GM19099 (cell line): ENCODE data around the gene SYTL2.

Experiments
- POLR2A ChIP-seq: IDR thresholded peaks from 3 replicates; pipeline ENCODE4 v1.6.1; 2011; ENCODE audit warnings: low read depth; ENCODE audit not compliant: insufficient read length; ENCODE audit errors: extremely low read depth

Gene SYTL2

DNA sequence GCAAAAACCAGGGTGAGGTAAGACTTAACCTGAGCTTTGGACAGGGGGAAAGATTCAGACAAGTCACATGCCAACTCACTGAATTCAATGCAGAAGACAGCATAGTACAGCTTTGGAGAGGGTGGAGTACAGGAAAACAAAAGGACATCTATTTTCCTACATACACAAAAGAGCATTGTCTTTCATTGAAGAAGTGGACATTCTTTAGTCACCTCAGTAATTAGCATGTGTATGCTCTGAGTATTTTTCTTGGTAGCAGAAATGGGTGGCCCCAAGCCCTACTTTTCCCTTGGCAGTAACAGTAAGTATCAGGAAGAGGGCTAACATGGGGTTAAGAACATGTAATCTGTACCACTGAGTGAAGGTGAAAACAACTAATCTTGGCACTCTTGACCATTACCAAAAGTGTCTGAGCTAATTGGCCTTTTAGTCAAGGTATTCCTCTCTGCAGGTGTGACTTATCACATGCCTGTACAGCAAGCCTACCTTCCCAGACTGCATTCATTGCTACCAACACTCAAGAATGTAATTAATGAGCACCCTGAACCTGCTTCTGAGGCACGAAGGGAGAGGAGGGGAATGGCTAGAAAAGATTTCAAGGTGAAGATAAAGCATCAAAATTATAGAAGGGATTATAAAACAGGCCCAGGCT, 33.9 kb downstream of the SYTL2 start:
- TF ChIP-seq POLR2A = no peak

DNA sequence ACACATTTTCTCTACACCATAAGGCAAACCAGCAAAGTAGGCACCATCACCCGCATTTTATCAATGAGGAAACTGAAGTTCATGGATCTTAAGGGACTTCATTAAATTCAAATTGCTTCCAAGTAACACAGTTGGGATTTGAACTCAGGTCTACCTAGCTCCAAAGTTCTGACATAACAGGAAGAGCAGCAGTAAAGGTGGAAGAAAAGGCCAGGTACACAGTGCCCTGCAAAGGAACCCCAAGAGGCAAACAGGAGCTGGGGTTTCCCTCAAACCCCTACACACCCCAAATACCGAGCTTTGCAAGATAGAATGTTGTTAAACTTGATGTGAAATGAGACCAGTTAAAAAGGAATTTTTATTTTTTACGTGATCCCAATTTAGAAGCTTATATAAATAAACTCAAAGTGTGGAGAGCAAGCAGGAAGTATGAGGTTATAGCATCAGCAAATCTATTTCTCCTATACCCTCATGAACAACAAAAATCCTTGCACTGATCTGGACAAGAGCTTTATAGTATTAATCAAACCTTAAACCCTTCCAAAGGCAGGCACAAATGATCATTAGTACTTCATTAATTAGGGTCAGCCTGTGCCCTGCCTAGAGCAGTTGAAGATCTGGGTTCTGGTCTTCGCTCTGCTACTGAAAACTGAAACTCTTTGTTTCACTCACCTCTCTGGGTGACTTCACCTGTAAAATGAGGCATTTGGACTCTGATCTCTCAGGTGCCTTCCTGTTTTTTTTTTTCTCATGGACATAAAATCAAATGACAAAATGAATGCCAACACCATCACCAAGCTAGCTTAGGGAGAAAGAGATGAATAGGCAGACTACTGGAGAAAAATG, 36.5 kb downstream of the SYTL2 start:
- no peak for TF ChIP-seq POLR2A

DNA sequence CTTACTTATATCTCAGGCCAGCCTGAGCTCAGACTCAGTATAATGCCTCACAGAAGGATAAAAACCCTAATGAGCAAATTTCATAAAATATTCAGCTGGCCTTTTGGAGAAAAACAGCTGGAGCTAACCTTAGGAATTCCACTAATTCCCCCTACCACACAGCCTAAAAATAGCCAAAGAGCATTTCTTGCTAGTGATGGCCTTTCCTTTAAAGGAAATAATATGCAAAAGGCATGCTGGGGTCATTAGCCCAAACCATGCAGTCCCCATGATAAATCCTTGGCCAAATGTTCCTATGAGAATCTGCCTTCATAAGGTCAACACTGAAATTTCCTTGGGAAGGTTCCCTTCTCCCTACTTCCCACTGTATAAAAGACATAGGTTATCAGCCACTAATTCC, 38.2 kb downstream of the SYTL2 start:
- no peak for TF ChIP-seq POLR2A

DNA sequence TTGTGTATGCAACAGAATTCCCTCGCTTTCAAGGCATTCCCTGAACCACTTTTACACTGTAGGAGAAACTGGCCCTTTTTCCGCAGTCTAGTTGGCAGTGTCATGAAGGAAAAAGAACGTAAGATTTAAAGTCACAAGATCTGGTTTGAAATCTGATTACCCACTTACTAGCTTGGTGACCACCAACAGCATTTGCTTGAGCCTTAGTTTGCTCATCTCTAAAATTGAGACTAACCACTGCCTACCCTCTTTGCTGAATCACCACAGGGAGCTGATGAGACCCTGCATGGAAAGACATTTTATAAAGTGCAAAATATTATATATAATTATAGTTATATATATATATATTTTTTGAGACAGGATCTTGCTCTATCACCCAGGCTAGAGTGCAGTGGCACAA, 39.4 kb downstream of the SYTL2 start:
- TF ChIP-seq POLR2A = no peak

DNA sequence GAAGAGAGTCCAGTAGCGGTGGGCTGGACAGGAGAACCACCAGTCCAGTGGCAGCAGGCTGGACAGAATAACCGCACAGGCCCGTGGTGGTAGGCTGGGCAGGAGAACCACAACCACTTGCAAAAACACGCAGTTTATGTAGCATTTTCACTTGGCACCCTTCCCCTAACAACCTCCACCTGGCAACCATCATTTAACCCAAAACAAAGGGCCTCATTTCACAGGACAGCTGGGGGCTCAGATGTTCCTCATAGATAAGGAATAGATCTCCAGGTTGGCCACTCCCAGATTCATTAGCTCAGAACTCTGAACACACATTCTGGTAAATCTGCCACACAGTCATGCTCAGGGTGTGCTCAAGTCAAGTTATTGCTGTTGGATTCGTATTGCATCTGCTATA, 41.2 kb downstream of the SYTL2 start:
- TF ChIP-seq POLR2A = no peak

DNA sequence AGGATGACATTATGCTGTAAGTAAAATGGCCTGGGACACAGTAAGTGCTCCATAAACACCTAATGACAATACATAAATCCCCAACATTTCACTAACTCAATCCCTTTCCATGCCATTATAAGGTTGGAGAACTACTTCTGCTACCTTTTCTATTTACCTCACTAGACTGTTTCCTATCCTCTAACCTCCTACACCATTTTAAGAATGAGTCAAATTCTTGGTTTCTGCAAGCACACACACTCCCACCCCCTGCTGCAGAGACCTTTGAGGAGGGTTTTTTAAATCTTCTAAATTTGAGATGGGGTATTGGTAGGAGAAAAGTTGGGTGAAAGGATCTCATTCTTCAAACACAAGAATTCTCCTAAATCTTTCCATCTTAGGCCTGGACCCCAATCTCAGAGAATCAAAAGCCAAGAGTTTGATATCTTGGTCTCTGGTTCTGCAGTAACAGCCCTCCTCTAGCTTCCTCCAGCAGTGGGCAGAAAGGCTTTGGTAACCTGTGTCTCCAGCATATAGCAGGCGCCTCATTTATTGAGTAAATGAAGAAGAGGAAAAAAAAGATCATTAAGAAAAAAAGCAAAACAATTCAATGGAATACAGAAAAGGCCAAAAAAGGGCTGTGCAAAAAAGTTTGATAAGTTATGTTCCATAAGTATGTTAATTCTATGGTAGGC, 42.3 kb downstream of the SYTL2 start:
- no peak for TF ChIP-seq POLR2A

DNA sequence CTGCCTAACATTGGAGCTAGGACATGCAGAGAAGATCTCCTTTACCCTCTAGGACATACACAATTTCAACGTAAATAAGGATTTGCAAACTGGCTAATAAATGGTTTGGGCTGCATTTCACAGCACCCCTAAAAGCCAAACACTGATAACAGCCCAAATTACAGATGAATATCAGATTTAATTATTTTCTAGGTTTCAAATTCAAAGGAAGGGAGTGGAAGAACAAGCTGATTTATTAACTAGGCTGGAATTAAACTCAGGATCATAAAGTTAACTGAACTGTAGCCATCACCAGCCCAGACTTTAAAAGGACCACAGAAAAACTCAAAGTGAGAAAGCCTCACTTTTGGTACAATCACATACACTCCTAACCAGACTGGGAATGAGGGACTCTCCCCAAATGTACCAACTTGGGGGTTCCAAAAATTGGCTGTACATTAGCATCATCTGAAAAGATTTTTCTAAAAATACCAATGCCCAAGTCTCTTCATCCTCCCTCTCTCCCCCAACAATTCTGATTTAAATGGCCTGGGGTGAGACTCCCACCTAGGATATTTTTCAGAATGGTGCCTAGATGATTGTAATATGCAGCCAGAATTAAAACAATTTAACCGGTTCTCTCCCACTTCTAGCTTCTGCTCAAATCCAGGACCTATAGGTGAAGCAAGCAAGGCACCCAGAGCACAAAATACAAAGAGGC, 43.5 kb downstream of the SYTL2 start:
- no peak for TF ChIP-seq POLR2A

DNA sequence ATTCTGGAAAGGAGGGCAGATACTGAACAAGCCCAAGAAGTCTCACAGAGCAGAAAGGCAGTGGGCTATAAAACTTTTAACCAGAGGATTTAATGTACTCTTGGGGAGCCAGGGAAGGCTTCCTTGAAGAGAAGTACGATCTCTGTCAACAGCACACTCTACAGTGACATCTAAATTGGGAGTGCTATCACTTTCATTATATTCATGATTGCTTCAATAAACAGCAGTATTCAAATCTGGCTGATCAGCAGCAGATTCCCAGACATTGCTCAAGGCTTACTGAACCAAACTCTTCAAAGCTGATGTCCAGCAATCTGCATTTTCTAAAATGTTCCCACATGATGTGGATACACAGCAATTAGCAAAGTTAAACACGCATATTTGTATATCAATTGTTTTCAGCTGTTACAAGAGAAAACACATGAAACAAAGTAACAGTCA, 44.2 kb downstream of the SYTL2 start:
- TF ChIP-seq POLR2A = no peak

DNA sequence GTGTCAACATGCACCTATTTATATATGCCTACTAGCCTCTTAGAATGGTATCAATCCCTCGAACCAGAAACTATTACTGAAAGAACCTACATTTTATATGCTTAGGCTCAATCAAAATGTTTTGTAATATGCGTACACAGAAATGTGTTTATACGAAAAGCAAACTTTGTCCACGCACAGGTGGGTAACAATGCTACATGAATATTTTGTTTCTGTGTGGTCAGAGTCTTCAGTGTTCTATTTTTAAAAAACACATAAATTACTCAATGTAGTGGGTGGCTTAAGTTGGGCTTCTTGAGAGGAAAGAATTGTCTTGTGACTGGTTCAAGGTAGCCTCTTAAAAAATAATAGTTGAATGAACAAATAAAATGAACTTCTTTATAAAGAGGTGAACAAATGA, 46.1 kb downstream of the SYTL2 start:
- TF ChIP-seq POLR2A = no peak

DNA sequence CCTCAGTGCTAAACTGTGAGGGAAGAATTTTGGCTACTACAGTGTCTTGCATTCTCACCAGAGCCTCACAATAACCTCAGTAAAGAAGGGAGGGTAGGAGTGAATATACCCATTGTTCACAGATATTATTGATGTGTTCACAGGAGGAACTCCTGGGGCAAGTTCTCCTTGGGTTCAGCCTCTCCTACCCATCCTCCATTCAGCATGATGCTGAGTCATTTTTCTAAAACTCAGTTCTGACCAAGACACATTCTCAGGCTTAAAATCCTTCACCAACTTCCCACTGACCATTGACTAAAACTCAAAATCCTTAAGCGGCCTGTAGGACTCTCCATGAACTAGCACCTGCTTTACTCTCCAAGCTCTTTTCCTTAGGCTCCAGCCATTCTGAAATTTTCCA, 48.7 kb downstream of the SYTL2 start:
- TF ChIP-seq POLR2A = no peak

DNA sequence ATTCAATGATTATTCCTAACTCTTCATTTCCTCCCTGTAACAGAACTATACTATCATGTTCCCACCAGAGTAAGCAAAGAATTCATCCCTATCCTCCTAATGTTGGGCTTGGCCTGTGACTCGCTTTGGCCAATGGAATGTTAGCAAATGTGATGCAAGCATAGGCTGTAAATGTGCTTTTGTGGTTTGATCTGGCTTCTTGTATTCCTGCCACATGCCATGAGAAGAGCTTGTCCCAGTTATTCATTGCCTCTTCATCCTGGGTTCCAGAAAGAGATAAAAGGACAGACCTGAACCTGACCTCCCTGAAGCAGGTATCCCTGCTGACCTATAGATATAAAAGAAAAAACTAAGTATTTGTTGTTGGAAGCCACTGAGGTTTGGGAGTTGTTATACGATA, 51.0 kb downstream of the SYTL2 start:
- no peak for TF ChIP-seq POLR2A

DNA sequence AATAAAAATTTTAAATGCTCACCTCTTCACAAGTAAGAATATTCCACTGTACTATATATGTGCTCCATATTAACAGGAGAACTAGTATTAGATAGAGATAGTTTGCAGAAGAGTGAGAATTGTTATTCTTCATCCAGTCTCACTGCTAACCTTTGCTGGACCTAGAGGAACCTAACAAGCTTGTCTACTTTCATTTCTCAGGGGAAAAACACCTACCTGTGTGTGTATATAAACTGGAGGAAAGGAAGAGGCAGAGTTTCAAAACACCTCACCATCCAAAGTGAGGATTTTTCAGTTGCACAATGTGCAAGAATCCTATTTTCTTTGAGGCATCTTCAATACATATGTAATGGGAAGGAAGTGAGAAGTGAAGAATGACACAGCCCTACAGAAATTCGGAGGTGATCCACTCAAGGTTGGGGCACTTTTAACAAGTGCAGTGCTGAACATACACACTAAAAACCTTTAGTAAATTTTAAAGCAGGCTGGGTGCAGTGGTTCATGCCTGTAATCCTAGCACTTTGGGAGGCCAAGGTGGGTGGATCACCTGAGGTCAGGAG, 52.4 kb downstream of the SYTL2 start:
- TF ChIP-seq POLR2A = no peak

DNA sequence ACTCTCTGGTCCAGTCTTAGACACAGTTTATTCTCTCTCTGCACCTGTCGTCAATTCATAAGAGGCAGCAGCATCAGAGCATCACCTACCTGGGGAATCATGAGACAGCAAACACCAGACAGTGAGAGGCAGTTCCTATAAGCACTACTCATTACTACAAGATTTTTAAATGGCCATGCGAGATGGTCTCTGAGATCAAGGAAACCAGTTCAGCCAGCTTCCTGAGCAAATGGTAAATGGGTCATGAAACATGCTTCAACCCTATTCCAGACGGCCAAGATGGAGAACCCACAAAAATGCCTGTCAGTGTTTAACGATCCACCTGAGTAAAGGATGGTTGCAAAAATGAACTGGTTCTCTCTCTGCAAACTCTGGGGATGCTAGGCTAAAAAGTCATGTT, 52.9 kb downstream of the SYTL2 start:
- TF ChIP-seq POLR2A = no peak

DNA sequence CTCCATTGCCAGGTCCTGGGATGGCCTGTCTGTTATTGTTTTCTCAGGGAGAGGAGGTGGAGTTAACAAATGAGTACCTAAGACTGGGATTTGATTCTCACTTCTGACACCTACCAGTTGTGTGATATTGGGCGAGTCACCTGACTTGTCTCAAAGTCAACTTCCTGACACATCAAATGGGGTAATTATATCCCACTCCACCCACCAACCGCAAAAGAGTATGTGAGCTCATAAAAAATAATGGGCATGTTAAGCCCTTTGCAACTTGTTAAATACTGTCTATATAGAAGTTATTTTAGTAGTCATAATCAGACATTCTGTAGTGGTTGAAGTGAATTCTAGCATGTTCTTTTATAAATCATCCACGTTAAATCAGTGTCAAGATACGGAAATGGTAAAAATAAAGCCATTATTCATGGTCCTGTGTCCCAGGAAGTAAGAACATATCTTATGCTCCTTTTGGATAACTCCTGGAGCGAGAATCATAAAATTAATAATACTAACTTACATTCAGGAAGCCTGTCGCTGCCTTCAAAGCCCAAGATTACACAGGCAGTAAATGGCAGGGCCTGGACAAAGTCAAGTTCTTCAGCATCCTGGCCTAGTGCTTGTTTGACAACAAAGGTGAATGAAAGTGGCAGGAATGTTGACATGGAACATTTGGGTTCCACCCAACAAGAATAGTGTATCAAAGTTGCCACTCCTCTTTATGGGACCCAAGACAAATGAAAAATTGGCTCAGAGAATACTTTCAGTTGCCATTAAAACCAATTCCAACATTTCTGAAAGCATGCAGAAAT, 54.3 kb downstream of the SYTL2 start:
- no peak for TF ChIP-seq POLR2A
